Vagina (tissue), 2 donors: ENCODE results near the gene ARHGAP31. TPM values are rescaled to one million over a fixed set of nuclear protein-coding genes. Genes with fewer than 3 reads are reported as not detected.

Experiments
- DNase-seq, 2 donors: peaks; one replicate each; pipeline ENCODE4 v3.0.0-alpha.2; 2017; ENCODE audit errors: extremely low spot score in 2 of 2
- H3K27ac ChIP-seq: fragments of 200-600 bp; sonication (generic); one replicate; pipeline ENCODE4 v1.5.1; 2019
- H3K27me3 ChIP-seq: fragments of 200-600 bp; sonication (generic); one replicate; pipeline ENCODE4 v1.5.1; 2019
- H3K36me3 ChIP-seq, 2 donors: fragments of 200-600 bp; sonication (generic); one replicate each; pipeline ENCODE4 v1.5.1; 2017 to 2019
- H3K4me1 ChIP-seq: fragments of 200-600 bp; sonication (generic); one replicate; pipeline ENCODE4 v1.5.1; 2019
- H3K4me3 ChIP-seq, 2 donors: fragments of 200-600 bp; sonication (generic); 1 replicate in 1 of 2; 2 replicates in 1 of 2; pipeline ENCODE4 v1.5.1; 2016 to 2019
- H3K9me3 ChIP-seq: fragments of 200-600 bp; sonication (generic); one replicate; pipeline ENCODE4 v1.5.1; 2019
- POLR2A ChIP-seq, 2 donors: fragments of 450-650 bp; IDR thresholded peaks; one replicate each; pipeline ENCODE4 v1.6.1; 2017; ENCODE audit warnings: antibody characterized with exemption in 2 of 2, mild to moderate bottlenecking in 2 of 2, moderate library complexity in 2 of 2
- POLR2AphosphoS5 ChIP-seq, 2 donors: sonication (generic); formaldehyde crosslinking; IDR thresholded peaks; one replicate each; pipeline ENCODE4 v1.9.0; 2017; ENCODE audit warnings: antibody characterized with exemption in 2 of 2, mild to moderate bottlenecking in 2 of 2, low read depth in 1 of 2; ENCODE audit not compliant: insufficient read depth in 1 of 2
- intact Hi-C: fragments of 100-400 bp; cut with DNase I; formaldehyde crosslinking; loops from one replicate; pipeline ENCODE4 v1.15.1; 2023
- total RNA-seq: library from RNA; depleted of rRNA; stranded (reverse); fragments of >200 nt; gene quantifications from one replicate; pipeline ENCODE4 v1.2.3, GENCODE V29; 2016
- TF ChIP-seq, protein P1 (sequence below), 3 experiments: fragments of 450-650 bp in 2 of 3; fragments of 200-600 bp in 1 of 3; sonication (generic) in 1 of 3; IDR thresholded peaks; one replicate each; pipeline ENCODE4 v1.5.1; 2017 to 2019; ENCODE audit warnings: antibody characterized with exemption in 3 of 3, mild to moderate bottlenecking in 2 of 3, moderate library complexity in 2 of 3

Gene ARHGAP31
- total RNA-seq, 1 donor from 2014 or later, result 13.0 TPM

DNA sequence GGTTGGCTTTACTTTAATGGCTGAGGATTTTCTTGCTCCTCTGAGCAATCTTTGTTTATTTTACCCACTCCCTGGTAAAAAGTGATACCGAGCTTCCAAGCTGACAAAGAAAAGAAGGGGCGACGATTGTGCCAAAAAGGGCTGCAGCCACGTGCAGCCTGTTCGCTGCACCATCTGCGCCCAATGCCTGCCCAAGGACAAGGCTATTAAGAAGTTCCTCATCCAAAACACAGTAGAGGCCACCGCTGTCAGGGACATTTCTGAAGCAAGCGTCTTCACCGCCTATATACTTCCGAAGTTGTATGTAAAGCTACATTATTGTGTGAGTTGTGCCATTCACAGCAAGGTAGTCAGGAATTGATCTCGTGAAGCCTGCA is 4.4 kb downstream of the ARHGAP31 start:
- Histone ChIP-seq H3K4me3 (no peak overlapping the region), H3K36me3 (no peaks in the 10 kb centered on the region), H3K9me3 (no peaks in the 10 kb centered on the region), H3K27ac (no peak overlapping the region), H3K4me1 (peaks cover 31% of the 10 kb centered on the region), H3K27me3 (no peaks in the 10 kb centered on the region)
- intact Hi-C loops, result no loop called here
- DNase-seq, result no peak
- no peak for TF ChIP-seq POLR2AphosphoS5 (IDR thresholded peaks at IDR 0.05; ENCODE audit: insufficient read depth in 1 of 2, low read depth in 1 of 2)
- TF ChIP-seq, protein P1, sequence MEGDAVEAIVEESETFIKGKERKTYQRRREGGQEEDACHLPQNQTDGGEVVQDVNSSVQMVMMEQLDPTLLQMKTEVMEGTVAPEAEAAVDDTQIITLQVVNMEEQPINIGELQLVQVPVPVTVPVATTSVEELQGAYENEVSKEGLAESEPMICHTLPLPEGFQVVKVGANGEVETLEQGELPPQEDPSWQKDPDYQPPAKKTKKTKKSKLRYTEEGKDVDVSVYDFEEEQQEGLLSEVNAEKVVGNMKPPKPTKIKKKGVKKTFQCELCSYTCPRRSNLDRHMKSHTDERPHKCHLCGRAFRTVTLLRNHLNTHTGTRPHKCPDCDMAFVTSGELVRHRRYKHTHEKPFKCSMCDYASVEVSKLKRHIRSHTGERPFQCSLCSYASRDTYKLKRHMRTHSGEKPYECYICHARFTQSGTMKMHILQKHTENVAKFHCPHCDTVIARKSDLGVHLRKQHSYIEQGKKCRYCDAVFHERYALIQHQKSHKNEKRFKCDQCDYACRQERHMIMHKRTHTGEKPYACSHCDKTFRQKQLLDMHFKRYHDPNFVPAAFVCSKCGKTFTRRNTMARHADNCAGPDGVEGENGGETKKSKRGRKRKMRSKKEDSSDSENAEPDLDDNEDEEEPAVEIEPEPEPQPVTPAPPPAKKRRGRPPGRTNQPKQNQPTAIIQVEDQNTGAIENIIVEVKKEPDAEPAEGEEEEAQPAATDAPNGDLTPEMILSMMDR (IDR thresholded peaks at IDR 0.05), result no peak
- no peak for TF ChIP-seq POLR2A (IDR thresholded peaks at IDR 0.05)

DNA sequence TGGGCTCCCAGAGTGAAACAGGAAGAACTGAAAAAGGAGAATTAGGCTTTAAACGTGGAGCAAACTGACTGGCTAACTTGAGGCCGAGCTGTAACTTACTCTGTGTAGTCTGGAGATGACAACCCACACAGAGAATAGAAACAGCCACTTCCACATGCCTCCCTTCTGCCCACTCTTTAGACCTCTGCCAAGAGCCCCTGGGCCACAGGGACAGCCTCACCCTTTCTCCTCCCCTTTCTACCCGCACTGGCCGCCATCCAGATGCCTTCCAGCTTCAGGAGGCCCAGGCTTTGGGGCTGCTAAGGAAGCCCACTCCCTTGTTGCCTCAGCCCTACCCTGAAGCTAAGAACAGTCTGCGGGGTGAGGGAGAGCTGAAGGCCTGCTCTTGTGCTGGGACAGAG is 6.8 kb downstream of the ARHGAP31 start:
- no peak for DNase-seq
- no peaks in the 10 kb centered on the region for H3K9me3 ChIP-seq
- no peak overlapping the region for H3K27ac ChIP-seq
- H3K4me3 ChIP-seq, result no peak overlapping the region
- H3K4me1 ChIP-seq, result peaks cover 24% of the 10 kb centered on the region
- H3K27me3 ChIP-seq, result no peaks in the 10 kb centered on the region
- TF ChIP-seq POLR2AphosphoS5 (IDR thresholded peaks at IDR 0.05; ENCODE audit: insufficient read depth in 1 of 2, low read depth in 1 of 2) (no peak), POLR2A (IDR thresholded peaks at IDR 0.05) (no peak)
- TF ChIP-seq, protein P1 (IDR thresholded peaks at IDR 0.05), result no peak
- intact Hi-C loops, result no loop called here
- no peaks in the 10 kb centered on the region for H3K36me3 ChIP-seq

DNA sequence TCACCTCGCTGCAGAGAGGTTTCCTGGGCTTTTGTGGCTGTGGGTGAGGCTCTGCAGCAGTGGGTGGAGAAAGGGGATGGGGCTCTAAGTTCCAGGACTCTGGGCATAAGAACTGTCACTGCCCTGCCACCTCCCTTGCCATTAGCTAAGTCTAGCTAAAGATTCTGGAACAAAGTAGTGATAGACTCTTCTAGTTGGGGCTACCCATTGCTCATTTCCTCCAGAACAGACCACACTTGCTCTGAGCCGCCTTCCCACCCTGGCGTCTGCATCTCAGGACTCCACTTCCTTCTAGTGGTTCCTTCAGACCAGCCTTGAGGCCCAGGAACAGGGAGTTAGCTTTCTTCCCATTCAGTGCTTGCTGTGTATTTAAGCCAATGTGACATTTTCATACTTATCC is 7.5 kb downstream of the ARHGAP31 start:
- Histone ChIP-seq H3K36me3 (no peaks in the 10 kb centered on the region), H3K4me1 (peaks cover 18% of the 10 kb centered on the region), H3K27ac (no peak overlapping the region), H3K27me3 (no peaks in the 10 kb centered on the region), H3K9me3 (no peaks in the 10 kb centered on the region), H3K4me3 (no peak overlapping the region)
- no peak for TF ChIP-seq POLR2AphosphoS5 (IDR thresholded peaks at IDR 0.05; ENCODE audit: insufficient read depth in 1 of 2, low read depth in 1 of 2)
- TF ChIP-seq, protein P1 (IDR thresholded peaks at IDR 0.05), result no peak
- TF ChIP-seq POLR2A (IDR thresholded peaks at IDR 0.05), result no peak
- intact Hi-C loops, result no loop called here
- no peak for DNase-seq

DNA sequence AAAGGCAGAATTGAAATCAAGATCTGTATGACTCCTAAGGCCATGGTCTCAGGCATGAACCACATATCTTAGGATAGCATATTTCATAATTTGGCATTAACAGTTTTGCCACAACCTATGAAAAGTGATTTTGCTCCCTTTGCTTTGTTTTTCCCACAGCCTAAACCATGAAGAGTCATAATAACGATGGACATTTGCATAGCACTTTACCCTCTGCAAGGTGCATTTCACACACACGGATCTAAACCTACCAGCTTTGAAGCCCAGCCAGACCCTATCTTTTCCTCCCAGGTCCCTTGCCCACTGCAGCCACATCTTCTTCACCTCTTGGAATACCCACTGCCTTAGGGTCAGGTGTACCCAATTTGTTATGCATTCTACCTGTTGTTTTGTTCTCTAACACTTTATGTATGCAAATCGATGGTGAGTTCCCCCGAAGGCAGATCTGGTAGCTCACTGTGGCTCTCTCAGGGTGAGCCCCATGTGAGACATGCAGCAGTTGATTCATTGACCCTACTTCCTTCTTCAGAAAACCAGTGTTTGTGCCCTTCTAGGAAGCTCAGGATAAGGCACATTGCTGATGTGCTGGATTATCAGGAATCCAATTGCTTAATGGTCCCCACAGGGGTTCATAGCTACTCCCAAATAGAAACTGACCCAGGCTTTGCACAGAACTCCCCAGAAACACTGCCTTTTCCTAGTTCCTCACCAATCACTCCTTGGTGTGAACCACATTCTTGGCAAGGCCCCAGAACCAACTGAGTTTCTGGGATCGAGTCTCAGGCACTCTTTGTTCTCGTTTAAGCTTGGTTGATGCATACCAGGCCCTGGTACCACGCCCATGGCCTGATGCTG is 8.7 kb downstream of the ARHGAP31 start:
- Histone ChIP-seq H3K4me1 (peaks cover 11% of the 10 kb centered on the region), H3K27me3 (no peaks in the 10 kb centered on the region), H3K36me3 (no peaks in the 10 kb centered on the region), H3K27ac (no peak overlapping the region), H3K4me3 (no peak overlapping the region), H3K9me3 (no peaks in the 10 kb centered on the region)
- DNase-seq, result no peak
- intact Hi-C loops, result no loop called here
- TF ChIP-seq POLR2AphosphoS5 (IDR thresholded peaks at IDR 0.05; ENCODE audit: insufficient read depth in 1 of 2, low read depth in 1 of 2) (no peak), POLR2A (IDR thresholded peaks at IDR 0.05) (no peak)
- TF ChIP-seq, protein P1 (IDR thresholded peaks at IDR 0.05), result no peak

DNA sequence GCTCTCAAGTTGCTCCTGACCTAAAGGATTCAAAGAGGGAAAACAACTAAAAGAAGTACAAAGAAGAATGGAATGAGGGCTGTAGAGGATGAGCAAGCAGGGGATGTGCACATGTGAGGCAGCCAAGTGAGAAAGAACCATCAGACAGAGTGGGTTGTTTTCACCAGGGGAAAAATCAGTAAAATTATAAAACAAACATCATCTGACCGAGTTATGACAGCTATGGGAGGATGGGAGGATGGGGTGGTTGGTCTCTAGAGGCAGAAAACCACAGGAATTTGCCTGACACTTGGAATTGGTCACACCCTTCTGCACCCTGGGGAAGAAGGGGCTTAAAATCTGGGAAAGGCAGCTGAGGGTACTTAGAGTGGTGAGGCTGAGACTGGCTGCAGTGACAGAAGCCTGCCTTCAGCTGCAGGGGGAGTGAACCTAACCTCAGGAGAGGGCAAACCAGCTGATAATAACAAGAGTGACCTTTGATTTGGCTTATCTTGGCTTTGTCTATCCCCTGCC is 10.1 kb downstream of the ARHGAP31 start:
- DNase-seq, result no peak
- Histone ChIP-seq H3K36me3 (no peaks in the 10 kb centered on the region), H3K9me3 (no peaks in the 10 kb centered on the region), H3K4me1 (peaks cover 11% of the 10 kb centered on the region), H3K27me3 (no peaks in the 10 kb centered on the region), H3K27ac (no peak overlapping the region), H3K4me3 (no peak overlapping the region)
- intact Hi-C loops, result no loop called here
- TF ChIP-seq POLR2AphosphoS5 (IDR thresholded peaks at IDR 0.05; ENCODE audit: insufficient read depth in 1 of 2, low read depth in 1 of 2), result no peak
- TF ChIP-seq, protein P1 (IDR thresholded peaks at IDR 0.05), result no peak
- no peak for TF ChIP-seq POLR2A (IDR thresholded peaks at IDR 0.05)
